ENCODE results near the gene MMADHC.
A peak's percentile ranks its signal among the peaks of the same experiment; 100 is the strongest.

MMADHC gene

DNA sequence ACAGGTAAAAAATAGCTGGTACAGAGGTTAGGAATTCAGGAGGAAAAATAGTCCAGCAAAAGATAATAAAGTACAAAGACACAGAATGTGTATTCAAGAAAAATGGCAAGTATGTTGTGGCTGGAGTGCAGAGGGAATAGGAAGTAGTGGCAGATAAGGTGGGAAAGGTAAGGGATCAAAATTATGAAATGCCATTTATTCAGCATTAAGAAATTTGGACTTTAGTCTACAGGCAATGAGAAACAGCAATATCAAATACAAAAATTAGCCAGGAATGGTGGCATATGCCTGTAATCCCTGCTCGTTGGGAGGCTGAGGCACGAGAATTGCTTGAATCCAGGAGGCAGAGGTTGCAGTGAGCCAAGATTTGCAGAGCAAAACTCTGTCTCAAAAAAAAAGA is 10.3 kb downstream of the MMADHC start:
- Mint-ChIP-seq H3K4me3 (no peak overlapping the region), H3K27ac (no peak overlapping the region), H3K4me1 (peaks cover 4% of the 10 kb centered on the region), H3K9me3 (no peaks in the 10 kb centered on the region), H3K27me3 (ENCODE audit: low read depth, poor library complexity) (no peaks in the 10 kb centered on the region), H3K36me3 (ENCODE audit: low read depth) (peaks cover 71% of the 10 kb centered on the region)
- no peak for DNase-seq
- TF ChIP-seq, protein P1, sequence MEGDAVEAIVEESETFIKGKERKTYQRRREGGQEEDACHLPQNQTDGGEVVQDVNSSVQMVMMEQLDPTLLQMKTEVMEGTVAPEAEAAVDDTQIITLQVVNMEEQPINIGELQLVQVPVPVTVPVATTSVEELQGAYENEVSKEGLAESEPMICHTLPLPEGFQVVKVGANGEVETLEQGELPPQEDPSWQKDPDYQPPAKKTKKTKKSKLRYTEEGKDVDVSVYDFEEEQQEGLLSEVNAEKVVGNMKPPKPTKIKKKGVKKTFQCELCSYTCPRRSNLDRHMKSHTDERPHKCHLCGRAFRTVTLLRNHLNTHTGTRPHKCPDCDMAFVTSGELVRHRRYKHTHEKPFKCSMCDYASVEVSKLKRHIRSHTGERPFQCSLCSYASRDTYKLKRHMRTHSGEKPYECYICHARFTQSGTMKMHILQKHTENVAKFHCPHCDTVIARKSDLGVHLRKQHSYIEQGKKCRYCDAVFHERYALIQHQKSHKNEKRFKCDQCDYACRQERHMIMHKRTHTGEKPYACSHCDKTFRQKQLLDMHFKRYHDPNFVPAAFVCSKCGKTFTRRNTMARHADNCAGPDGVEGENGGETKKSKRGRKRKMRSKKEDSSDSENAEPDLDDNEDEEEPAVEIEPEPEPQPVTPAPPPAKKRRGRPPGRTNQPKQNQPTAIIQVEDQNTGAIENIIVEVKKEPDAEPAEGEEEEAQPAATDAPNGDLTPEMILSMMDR (IDR thresholded peaks at IDR 0.05): no peak

DNA sequence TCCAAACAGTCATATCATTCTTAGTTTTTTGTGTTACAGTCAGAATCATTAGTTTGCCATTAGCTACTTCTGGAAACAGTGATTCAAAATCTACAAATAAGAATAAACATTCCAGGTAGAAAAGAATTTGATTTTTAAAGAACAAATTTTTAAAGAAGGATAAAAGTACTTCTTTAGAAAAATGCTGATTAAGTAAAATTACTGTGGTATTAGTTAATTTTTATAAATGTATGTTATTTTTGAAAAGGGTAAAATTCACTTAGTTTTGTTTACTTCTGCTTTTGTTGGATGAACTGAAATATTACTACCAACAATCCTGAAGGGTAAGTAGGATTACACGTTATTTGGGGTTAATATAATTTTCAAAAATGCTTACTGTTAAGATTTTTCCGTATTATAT is 11.8 kb downstream of the MMADHC start:
- Mint-ChIP-seq H3K27ac (no peak overlapping the region), H3K4me3 (no peak overlapping the region), H3K27me3 (ENCODE audit: low read depth, poor library complexity) (no peaks in the 10 kb centered on the region), H3K9me3 (no peaks in the 10 kb centered on the region), H3K36me3 (ENCODE audit: low read depth) (peaks cover 71% of the 10 kb centered on the region), H3K4me1 (peaks cover 3% of the 10 kb centered on the region)
- DNase-seq: no peak
- TF ChIP-seq, protein P1 (IDR thresholded peaks at IDR 0.05): no peak

- Mint-ChIP-seq H3K27me3 (ENCODE audit: low read depth, poor library complexity) (no peaks in the 10 kb centered on the region), H3K4me3 (no peak overlapping the region), H3K9me3 (no peaks in the 10 kb centered on the region), H3K36me3 (ENCODE audit: low read depth) (peaks cover 67% of the 10 kb centered on the region), H3K27ac (no peak overlapping the region), H3K4me1 (no peaks in the 10 kb centered on the region)
- no peak for DNase-seq
- TF ChIP-seq, protein P1 (IDR thresholded peaks at IDR 0.05): no peak
These were observed 12.3 kb downstream of the MMADHC start for GRCh38 chr2:149575277-149575676.

DNA sequence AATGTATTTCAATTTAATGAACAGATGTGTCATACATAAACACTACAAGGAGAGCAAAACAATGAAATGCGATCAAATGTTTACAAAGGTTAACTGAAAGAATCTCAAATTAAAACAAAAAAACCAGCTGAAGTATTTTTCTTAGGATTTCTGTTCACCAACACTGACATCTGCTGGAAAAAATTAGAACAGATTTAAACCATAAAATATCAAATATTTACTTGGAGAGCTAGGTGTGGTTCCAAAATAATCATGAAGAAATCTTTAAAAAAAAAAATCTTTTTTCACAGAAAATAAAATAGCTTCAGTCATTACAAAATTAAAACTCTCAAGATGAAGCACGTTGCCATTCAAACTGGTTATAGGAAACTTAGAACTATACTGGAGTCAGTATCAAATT is 13.8 kb downstream of the MMADHC start:
- no peak overlapping the region for H3K27ac Mint-ChIP-seq
- peaks cover 73% of the 10 kb centered on the region for H3K36me3 Mint-ChIP-seq (ENCODE audit: low read depth)
- no peaks in the 10 kb centered on the region for H3K9me3 Mint-ChIP-seq
- H3K4me3 Mint-ChIP-seq: no peak overlapping the region
- no peaks in the 10 kb centered on the region for H3K4me1 Mint-ChIP-seq
- TF ChIP-seq, protein P1 (IDR thresholded peaks at IDR 0.05): peak; percentile 29
- no peak for DNase-seq
- H3K27me3 Mint-ChIP-seq (ENCODE audit: low read depth, poor library complexity): no peaks in the 10 kb centered on the region

DNA sequence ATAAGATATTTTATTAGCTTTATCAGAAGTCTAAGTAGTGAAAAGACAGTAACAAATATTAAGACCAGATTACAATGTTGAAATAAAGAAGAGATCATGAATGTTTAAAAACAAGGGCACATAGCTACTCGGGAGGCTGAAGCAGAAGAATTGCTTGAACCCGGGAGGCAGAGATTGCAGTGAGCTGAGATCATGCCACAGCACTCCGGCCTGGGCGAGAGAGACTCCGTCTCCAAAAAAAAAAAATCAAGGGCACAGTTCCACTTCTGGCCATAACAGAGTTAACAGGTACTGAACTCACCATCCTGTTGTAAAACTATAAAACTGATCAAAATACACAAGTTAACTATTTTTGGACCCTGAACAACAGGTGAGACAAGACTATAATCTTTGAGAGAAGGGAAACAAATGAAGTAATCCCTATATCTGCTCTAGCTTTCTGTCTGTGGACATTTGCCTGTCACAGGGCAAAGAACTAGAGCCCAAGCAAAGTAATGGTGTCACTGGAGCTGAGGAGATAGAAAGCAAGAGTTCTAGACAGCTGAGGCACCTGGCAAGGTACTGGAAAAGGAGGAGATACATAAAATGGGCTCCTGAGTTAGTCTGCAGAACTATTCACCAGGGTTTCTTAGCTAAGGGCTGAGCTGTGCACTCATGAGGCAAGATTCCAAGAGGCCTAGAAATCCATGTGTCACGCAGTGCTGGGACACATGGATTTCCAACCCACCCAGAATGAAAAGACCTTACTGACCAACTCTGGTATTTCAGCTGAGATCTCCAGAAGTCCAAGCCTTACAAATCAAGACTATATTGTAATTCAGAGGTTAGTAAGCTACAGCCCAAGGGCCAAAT is 15.2 kb downstream of the MMADHC start:
- Mint-ChIP-seq H3K36me3 (ENCODE audit: low read depth) (peaks cover 68% of the 10 kb centered on the region), H3K27ac (peak overlapping the region; percentile 61), H3K4me3 (no peak overlapping the region), H3K27me3 (ENCODE audit: low read depth, poor library complexity) (no peaks in the 10 kb centered on the region), H3K9me3 (no peaks in the 10 kb centered on the region), H3K4me1 (no peaks in the 10 kb centered on the region)
- TF ChIP-seq, protein P1 (IDR thresholded peaks at IDR 0.05): no peak
- DNase-seq: no peak

DNA sequence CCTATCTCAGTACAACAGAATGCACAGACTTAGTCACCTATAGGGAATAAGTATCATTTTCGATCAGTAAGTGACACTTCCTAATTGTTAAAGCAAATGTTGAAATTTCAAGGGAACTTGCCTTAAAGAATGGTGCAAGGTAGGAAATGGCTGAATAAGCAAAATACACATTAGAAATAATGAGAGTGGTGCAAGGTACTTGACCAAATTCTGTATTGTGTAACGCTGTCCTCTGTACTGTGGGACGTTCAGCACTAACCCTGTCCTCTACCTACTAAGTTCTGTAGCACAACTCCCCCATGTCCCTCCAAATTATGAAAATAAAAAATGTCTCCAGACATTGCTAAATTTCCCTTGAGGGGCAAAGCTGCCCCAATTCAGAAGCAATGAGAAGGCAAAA is 19.4 kb downstream of the MMADHC start:
- Mint-ChIP-seq H3K4me3 (no peak overlapping the region), H3K4me1 (no peaks in the 10 kb centered on the region), H3K36me3 (ENCODE audit: low read depth) (peaks cover 44% of the 10 kb centered on the region), H3K27ac (no peak overlapping the region), H3K27me3 (ENCODE audit: low read depth, poor library complexity) (no peaks in the 10 kb centered on the region), H3K9me3 (no peaks in the 10 kb centered on the region)
- TF ChIP-seq, protein P1 (IDR thresholded peaks at IDR 0.05): no peak
- DNase-seq: no peak
